HCT116 (cell line): ENCODE results near the gene DENND4A. TPM values are rescaled to one million over a fixed set of nuclear protein-coding genes. Genes with fewer than 3 reads are reported as not detected.

Experiments used
- ATAC-seq: fragments of 200-7000 bp; cut with Tn5 transposase; 2 replicates; pipeline ENCODE4 v1.9.1; 2020; ENCODE audit warnings: mild to moderate bottlenecking, moderate library complexity
- BruUV-seq: library from RNA; stranded (reverse); fragments of 400-500 nt; replicated peaks from 2 replicates; lab custom pipeline; 2021; lab: Mats Ljungman, UMichigan
- CTCF ChIA-PET: fragments of 300-600 bp; sonication (Branson Sonifier 250); formaldehyde crosslinking; loops from one replicate; lab custom pipeline; 2021; ENCODE audit warnings: antibody characterized with exemption; lab: Charles Lee
- POLR2A ChIA-PET: fragments of 300-600, 350-600 bp; sonication (Branson Sonifier 250); formaldehyde crosslinking; loops from one replicate; lab custom pipeline; 2021; ENCODE audit warnings: antibody characterized with exemption; lab: Charles Lee
- RAD21 ChIA-PET, 2 experiments: fragments of 300-600 bp; sonication (Branson Sonifier 250); formaldehyde crosslinking; loops; one replicate each; lab custom pipeline; 2023; ENCODE audit warnings: low total read pairs in 2 of 2; ENCODE audit not compliant: uncharacterized antibody in 2 of 2, unreplicated experiment in 2 of 2, low non-redundant PET in 1 of 2; lab: Charles Lee
- DNase-seq: peaks from one replicate; pipeline ENCODE4 v3.0.0-alpha.2; 2010; ENCODE audit warnings: low read depth, low spot score
- H2AFZ ChIP-seq: fragments of 200-600 bp; shearing (Covaris generic), sonication (generic); 2 replicates; pipeline ENCODE4 v1.6.1; 2017; ENCODE audit warnings: low read depth, mixed run types, mixed read lengths, antibody characterized with exemption, low read length; ENCODE audit not compliant: poor library complexity, severe bottlenecking
- H3K27ac ChIP-seq: 2 replicates; pipeline ENCODE4 v1.5.1; 2012; ENCODE audit warnings: low read depth, low read length
- H3K27me3 ChIP-seq: fragments of 200-600 bp; sonication (generic); 2 replicates; pipeline ENCODE4 v1.6.1; 2016; ENCODE audit warnings: mixed run types, low read length, mixed read lengths; ENCODE audit not compliant: insufficient read depth
- H3K36me3 ChIP-seq, 2 experiments: fragments of 200-500 bp in 1 of 2; fragments of 200-600 bp in 1 of 2; sonication (Bioruptor generic) in 1 of 2; sonication (generic) in 1 of 2; 2 replicates each; pipeline versions ENCODE4 v1.5.1 to v1.6.1; 2014 to 2016; ENCODE audit warnings: low read length in 2 of 2, inconsistent platforms in 1 of 2, mixed read lengths in 1 of 2, mixed run types in 1 of 2; ENCODE audit not compliant: insufficient read depth in 2 of 2, control insufficient read depth in 1 of 2
- H3K4me1 ChIP-seq, 2 experiments: fragments of 200-600 bp in 1 of 2; sonication (generic) in 1 of 2; 2 replicates each; pipeline versions ENCODE4 v1.5.1 to v1.6.1; 2012 to 2017; ENCODE audit warnings: low read length in 2 of 2, inconsistent platforms in 1 of 2, mild to moderate bottlenecking in 1 of 2, mixed read lengths in 1 of 2, mixed run types in 1 of 2, moderate library complexity in 1 of 2; ENCODE audit not compliant: insufficient read depth in 2 of 2, control insufficient read depth in 1 of 2
- H3K4me2 ChIP-seq: fragments of 200-600 bp; sonication (generic); 2 replicates; pipeline ENCODE4 v1.6.1; 2017; ENCODE audit warnings: mixed run types, low read length, mixed read lengths
- H3K4me3 ChIP-seq, 2 experiments: fragments of 200-600 bp in 1 of 2; sonication (generic) in 1 of 2; replicated peaks in 1 of 2; 2 replicates each; pipeline ENCODE4 v1.5.1; 2011 to 2016; ENCODE audit warnings: low read length in 2 of 2, control low read depth in 1 of 2, low read depth in 1 of 2, mild to moderate bottlenecking in 1 of 2, mixed read lengths in 1 of 2, mixed run types in 1 of 2
- H3K79me2 ChIP-seq: fragments of 200-600 bp; sonication (generic); 2 replicates; pipeline ENCODE4 v1.6.1; 2017; ENCODE audit warnings: mild to moderate bottlenecking, mixed run types, low read length, moderate library complexity, mixed read lengths; ENCODE audit not compliant: insufficient read depth
- H3K9ac ChIP-seq: fragments of 200-600 bp; sonication (generic); 2 replicates; pipeline ENCODE4 v1.6.1; 2016; ENCODE audit warnings: low read length, mixed read lengths
- H3K9me2 ChIP-seq: fragments of 200-600 bp; sonication (generic), shearing (Covaris generic); 2 replicates; pipeline ENCODE4 v1.6.1; 2017; ENCODE audit warnings: mixed run types, mild to moderate bottlenecking, moderate library complexity; ENCODE audit not compliant: insufficient read depth
- H3K9me3 ChIP-seq, 2 experiments: fragments of 200-500 bp in 1 of 2; fragments of 200-600 bp in 1 of 2; sonication (Bioruptor generic) in 1 of 2; sonication (generic) in 1 of 2; 2 replicates each; pipeline ENCODE4 v1.6.1; 2014 to 2017; ENCODE audit warnings: low read length in 2 of 2, mixed read lengths in 2 of 2, inconsistent platforms in 1 of 2, low read depth in 1 of 2, mild to moderate bottlenecking in 1 of 2, mixed run types in 1 of 2, moderate library complexity in 1 of 2; ENCODE audit not compliant: control insufficient read depth in 1 of 2, insufficient read depth in 1 of 2
- H4K20me1 ChIP-seq: fragments of 200-600 bp; sonication (generic), shearing (Covaris generic); 2 replicates; pipeline ENCODE4 v1.6.1; 2017; ENCODE audit warnings: mixed run types, mild to moderate bottlenecking, moderate library complexity; ENCODE audit not compliant: insufficient read depth
- ATF3 ChIP-seq: IDR thresholded peaks from 2 replicates; pipeline ENCODE4 v1.6.1; 2012
- CBX3 ChIP-seq: IDR thresholded peaks from 2 replicates; pipeline ENCODE4 v1.6.1; 2012; ENCODE audit warnings: low read depth
- CEBPB ChIP-seq: IDR thresholded peaks from 2 replicates; pipeline ENCODE4 v1.6.1; 2012; ENCODE audit warnings: low read depth
- CTCF ChIP-seq, 3 experiments: fragments of 200-600 bp in 1 of 3; sonication (generic) in 1 of 3; IDR thresholded peaks in 2 of 3; conservative IDR thresholded peaks in 1 of 3; 2 replicates each; pipeline ENCODE4 v1.5.1; 2012 to 2017; ENCODE audit warnings: low read depth in 2 of 3, low read length in 2 of 3, antibody characterized with exemption in 1 of 3, borderline replicate concordance in 1 of 3, control low read depth in 1 of 3, mild to moderate bottlenecking in 1 of 3, mixed read lengths in 1 of 3, mixed run types in 1 of 3, moderate library complexity in 1 of 3; ENCODE audit not compliant: insufficient read depth in 1 of 3
- EGR1 ChIP-seq: IDR thresholded peaks from 2 replicates; pipeline ENCODE4 v1.6.1; 2012; ENCODE audit warnings: low read depth
- EZH2 ChIP-seq: fragments of 200-600 bp; sonication (generic); IDR thresholded peaks from 2 replicates; pipeline ENCODE4 v1.6.1; 2017; ENCODE audit warnings: antibody characterized with exemption, mixed run types
- EZH2phosphoT487 ChIP-seq: fragments of 200-600 bp; IDR thresholded peaks from 2 replicates; pipeline ENCODE4 v1.6.1; 2018; ENCODE audit warnings: antibody characterized with exemption, borderline replicate concordance
- FOSL1 ChIP-seq: IDR thresholded peaks from 2 replicates; pipeline ENCODE4 v1.6.1; 2012; ENCODE audit warnings: low read depth
- MAX ChIP-seq: IDR thresholded peaks from 2 replicates; pipeline ENCODE4 v1.6.1; 2012
- POLR2A ChIP-seq: IDR thresholded peaks from 2 replicates; pipeline ENCODE4 v1.7.0; 2011; ENCODE audit warnings: borderline replicate concordance; ENCODE audit not compliant: insufficient read depth, insufficient read length; ENCODE audit errors: extremely low read depth
- POLR2AphosphoS5 ChIP-seq: IDR thresholded peaks from 2 replicates; pipeline ENCODE4 v1.6.1; 2011; ENCODE audit warnings: mild to moderate bottlenecking, low read depth, low read length, moderate library complexity
- RAD21 ChIP-seq: IDR thresholded peaks from 2 replicates; pipeline ENCODE4 v1.6.1; 2012; ENCODE audit warnings: low read depth, mild to moderate bottlenecking
- SIN3A ChIP-seq: IDR thresholded peaks from 2 replicates; pipeline ENCODE4 v1.6.1; 2012; ENCODE audit warnings: low read depth
- SP1 ChIP-seq: IDR thresholded peaks from 2 replicates; pipeline ENCODE4 v1.6.1; 2012; ENCODE audit warnings: low read depth
- TCF7L2 ChIP-seq: IDR thresholded peaks from 2 replicates; pipeline ENCODE4 v1.7.0; 2011; ENCODE audit warnings: borderline replicate concordance, inconsistent platforms; ENCODE audit not compliant: insufficient read depth, insufficient read length; ENCODE audit errors: extremely low read depth
- ZBTB33 ChIP-seq: IDR thresholded peaks from 2 replicates; pipeline ENCODE4 v1.6.1; 2011; ENCODE audit warnings: mild to moderate bottlenecking, low read length, moderate library complexity; ENCODE audit not compliant: insufficient replicate concordance; ENCODE audit errors: extremely low read depth
- ZFX ChIP-seq: fragments of 450-650 bp; IDR thresholded peaks from 2 replicates; pipeline ENCODE4 v1.6.1; 2017
- ZNF274 ChIP-seq: fragments of 200-500 bp; sonication (Bioruptor generic); IDR thresholded peaks from 2 replicates; pipeline ENCODE4 v1.6.1; 2014; ENCODE audit warnings: mild to moderate bottlenecking, low read depth, low read length, inconsistent platforms
- intact Hi-C: fragments of 100-400 bp; cut with micrococcal nuclease; formaldehyde crosslinking; loops from 2 replicates; pipeline ENCODE4 v1.10.0; 2022
- total RNA-seq: library from RNA; stranded (reverse); gene quantifications from one replicate; pipeline ENCODE4 v1.2.1, GENCODE V29; 2021; ENCODE audit not compliant: unreplicated experiment

The DENND4A gene
- total RNA-seq, 1 experiment from 2014 or later, result 9.1 TPM

- no peaks in the 10 kb centered on the region for H3K9me3 ChIP-seq
- TF ChIP-seq ZBTB33 (no peak), ATF3 (no peak), MAX (no peak), EZH2phosphoT487 (no peak), CTCF (IDR thresholded peaks at IDR 0.05 in 2 of 3, conservative IDR thresholded peaks at IDR 0.05 in 1 of 3; ENCODE audit: borderline replicate concordance in 1 of 3, insufficient read depth in 1 of 3, low read depth in 2 of 3, low read length in 2 of 3) (no peak), FOSL1 (no peak), EGR1 (no peak), RAD21 (no peak), CEBPB (no peak), SIN3A (no peak), ZFX (no peak), ZNF274 (no peak), POLR2AphosphoS5 (no peak), EZH2 (no peak), TCF7L2 (no peak), POLR2A (no peak), CBX3 (no peak), SP1 (no peak)
- TF ChIP-seq, all 23 proteins: peak for 0
- H3K4me1 ChIP-seq, result peaks cover 19 to 27% of the 10 kb centered on the region in 2 experiments
- H3K4me2 ChIP-seq, result no peak overlapping the region
- intact Hi-C loops, result no loop called here
- ATAC-seq (no peak), DNase-seq (no peak)
- H3K79me2 ChIP-seq, result no peaks in the 10 kb centered on the region
- H3K27me3 ChIP-seq, result no peaks in the 10 kb centered on the region
- ChIA-PET CTCF (interaction anchor here (0.9 to 1.0 kb wide), 3 partner anchors 8 to 28 kb away, joined by 3 read pairs; no protein-coding TSS in a partner anchor), POLR2A (no interaction called here), RAD21 (interaction anchor here in 1 of 2 experiments (0.9 kb wide), 1 partner anchor 190 kb away, joined by 3 read pairs; no protein-coding TSS in a partner anchor)
- no peak overlapping the region for H3K4me3 ChIP-seq
- H3K27ac ChIP-seq, result no peak overlapping the region
- no peaks in the 10 kb centered on the region for H4K20me1 ChIP-seq
- no peaks in the 10 kb centered on the region for H3K9me2 ChIP-seq
- peak overlapping the region; percentile 62 for H2AFZ ChIP-seq
- H3K9ac ChIP-seq, result no peak overlapping the region
- no peaks in the 10 kb centered on the region for H3K36me3 ChIP-seq
- no TSS peak for BruUV-seq
Observed at GRCh38 chr15:65828585-65828984, 36.5 kb upstream of the DENND4A start.
